HEK293T (cell line): Measurements from ENCODE around the gene NYAP1.

Experiments
- BHLHE40 ChIP-seq: fragments of 450-650 bp; IDR thresholded peaks from 2 replicates; pipeline ENCODE4 v1.6.1; 2016; ENCODE audit warnings: mild to moderate bottlenecking, moderate library complexity, borderline replicate concordance
- FOXM1 ChIP-seq: fragments of 450-650 bp; IDR thresholded peaks from 2 replicates; pipeline ENCODE4 v1.6.1; 2017; ENCODE audit warnings: mild to moderate bottlenecking, borderline replicate concordance
- NFRKB ChIP-seq: fragments of 450-650 bp; IDR thresholded peaks from 2 replicates; pipeline ENCODE4 v1.6.1; 2016; ENCODE audit warnings: mild to moderate bottlenecking, moderate library complexity
- SP1 ChIP-seq: fragments of 450-650 bp; IDR thresholded peaks from 2 replicates; pipeline ENCODE4 v1.6.1; 2017
- SUZ12 ChIP-seq: fragments of 450-650 bp; IDR thresholded peaks from 2 replicates; pipeline ENCODE4 v1.6.1; 2016; ENCODE audit warnings: mild to moderate bottlenecking

- TF ChIP-seq SP1 (no peak), FOXM1 (no peak), BHLHE40 (no peak), SUZ12 (no peak), NFRKB (no peak)
Measured at GRCh38 chr7:100506356-100506923, 22.7 kb downstream of the NYAP1 start.
